ENCODE data around the gene DSG4. TPM values are rescaled to one million over a fixed set of nuclear protein-coding genes. Genes with fewer than 3 reads are reported as not detected.

Gene DSG4
- total and polyA plus RNA-seq, 2 donors (not counting 1 experiment from before 2014, with no cell fraction given), result not detected

DNA sequence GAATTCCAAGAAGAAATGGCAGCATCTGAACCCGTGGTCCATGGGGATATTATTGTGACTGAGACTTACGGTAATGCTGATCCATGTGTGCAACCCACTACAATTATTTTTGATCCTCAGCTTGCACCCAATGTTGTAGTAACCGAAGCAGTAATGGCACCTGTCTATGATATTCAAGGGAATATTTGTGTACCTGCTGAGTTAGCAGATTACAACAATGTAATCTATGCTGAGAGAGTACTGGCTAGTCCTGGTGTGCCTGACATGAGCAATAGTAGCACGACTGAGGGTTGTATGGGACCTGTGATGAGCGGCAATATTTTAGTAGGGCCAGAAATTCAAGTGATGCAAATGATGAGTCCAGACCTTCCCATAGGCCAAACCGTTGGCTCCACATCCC is 36.6 kb downstream of the DSG4 start:
- TF ChIP-seq, protein P1, sequence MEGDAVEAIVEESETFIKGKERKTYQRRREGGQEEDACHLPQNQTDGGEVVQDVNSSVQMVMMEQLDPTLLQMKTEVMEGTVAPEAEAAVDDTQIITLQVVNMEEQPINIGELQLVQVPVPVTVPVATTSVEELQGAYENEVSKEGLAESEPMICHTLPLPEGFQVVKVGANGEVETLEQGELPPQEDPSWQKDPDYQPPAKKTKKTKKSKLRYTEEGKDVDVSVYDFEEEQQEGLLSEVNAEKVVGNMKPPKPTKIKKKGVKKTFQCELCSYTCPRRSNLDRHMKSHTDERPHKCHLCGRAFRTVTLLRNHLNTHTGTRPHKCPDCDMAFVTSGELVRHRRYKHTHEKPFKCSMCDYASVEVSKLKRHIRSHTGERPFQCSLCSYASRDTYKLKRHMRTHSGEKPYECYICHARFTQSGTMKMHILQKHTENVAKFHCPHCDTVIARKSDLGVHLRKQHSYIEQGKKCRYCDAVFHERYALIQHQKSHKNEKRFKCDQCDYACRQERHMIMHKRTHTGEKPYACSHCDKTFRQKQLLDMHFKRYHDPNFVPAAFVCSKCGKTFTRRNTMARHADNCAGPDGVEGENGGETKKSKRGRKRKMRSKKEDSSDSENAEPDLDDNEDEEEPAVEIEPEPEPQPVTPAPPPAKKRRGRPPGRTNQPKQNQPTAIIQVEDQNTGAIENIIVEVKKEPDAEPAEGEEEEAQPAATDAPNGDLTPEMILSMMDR (conservative IDR thresholded peaks at IDR 0.05 in 1 of 2, IDR thresholded peaks at IDR 0.05 in 1 of 2; ENCODE audit: low read depth in 1 of 2, low read length in 2 of 2), result no peak
- no peak for TF ChIP-seq EZH2 (IDR thresholded peaks at IDR 0.05; ENCODE audit: low read length, missing control alignments)
- Histone ChIP-seq H3K4me3 (replicated peaks in 1 of 4; ENCODE audit: control extremely low read depth in 1 of 4, insufficient read depth in 1 of 4, low read depth in 3 of 4, low read length in 4 of 4) (no peak overlapping the region), H3K9me3 (ENCODE audit: control insufficient read depth, insufficient read depth, low read depth, low read length) (no peaks in the 10 kb centered on the region), H3K79me2 (ENCODE audit: control insufficient read depth, insufficient read depth, low read length) (no peaks in the 10 kb centered on the region), H3K27ac (ENCODE audit: insufficient read depth, low read length) (no peak overlapping the region), H3K4me2 (ENCODE audit: extremely low read depth, insufficient read depth, low read length) (no peak overlapping the region), H3K27me3 (ENCODE audit: control insufficient read depth, insufficient read depth, low read length) (no peaks in the 10 kb centered on the region), H2AFZ (ENCODE audit: low read length) (no peak overlapping the region), H4K20me1 (ENCODE audit: control insufficient read depth, extremely low read depth, insufficient read depth, low read length) (no peaks in the 10 kb centered on the region), H3K4me1 (ENCODE audit: control insufficient read depth, extremely low read depth, insufficient read depth, low read length) (no peaks in the 10 kb centered on the region), H3K9ac (ENCODE audit: insufficient read depth, low read length) (no peak overlapping the region), H3K36me3 (ENCODE audit: control insufficient read depth, insufficient read depth, low read length) (no peaks in the 10 kb centered on the region)
- no peak for DNase-seq (ENCODE audit: low read depth in 2 of 2)

DNA sequence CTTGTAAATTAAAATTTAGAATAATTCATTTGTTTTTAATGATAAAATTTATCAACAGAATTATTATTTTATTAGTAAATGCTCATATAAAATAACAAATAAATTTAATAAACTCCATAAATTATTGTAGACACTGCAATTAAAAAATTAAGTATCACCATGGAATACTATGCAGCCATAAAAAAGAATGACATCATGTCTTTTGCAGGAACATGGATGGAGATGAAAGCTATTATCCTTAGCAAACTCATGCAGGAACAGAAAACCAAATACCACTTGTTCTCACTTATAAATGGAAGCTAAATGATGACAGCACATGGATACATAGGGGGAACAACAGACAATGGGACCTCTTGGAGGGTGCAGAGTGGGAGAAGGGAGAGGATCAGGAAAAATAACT is 41.3 kb downstream of the DSG4 start:
- TF ChIP-seq, protein P1 (conservative IDR thresholded peaks at IDR 0.05 in 1 of 2, IDR thresholded peaks at IDR 0.05 in 1 of 2; ENCODE audit: low read depth in 1 of 2, low read length in 2 of 2), result no peak
- no peak for TF ChIP-seq EZH2 (IDR thresholded peaks at IDR 0.05; ENCODE audit: low read length, missing control alignments)

DNA sequence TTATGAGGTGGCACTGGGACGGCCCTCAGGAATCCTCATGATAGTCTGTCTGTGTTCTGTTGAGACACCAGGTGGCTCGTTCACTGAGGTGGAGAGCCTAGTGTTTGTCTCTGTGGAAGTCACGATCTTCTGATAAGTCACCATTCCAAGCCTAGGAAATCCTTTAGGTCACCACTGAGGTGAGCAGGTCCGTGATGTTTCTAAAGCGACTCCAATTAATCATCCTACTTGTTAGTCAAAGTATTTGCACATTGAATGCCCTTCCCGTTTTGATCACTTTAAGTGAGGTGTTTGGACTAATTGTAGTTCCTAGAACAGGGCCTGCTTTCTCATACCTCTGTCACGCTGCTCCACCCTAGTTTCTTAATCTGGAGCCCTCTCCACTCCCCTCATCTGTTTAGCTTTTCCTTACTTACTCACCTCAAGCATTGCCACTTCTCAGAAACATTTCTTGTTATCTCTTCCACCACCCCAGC is 42.9 kb downstream of the DSG4 start:
- Histone ChIP-seq H3K36me3 (ENCODE audit: control insufficient read depth, insufficient read depth, low read length) (no peaks in the 10 kb centered on the region), H3K4me1 (ENCODE audit: control insufficient read depth, extremely low read depth, insufficient read depth, low read length) (no peaks in the 10 kb centered on the region), H3K4me3 (replicated peaks in 1 of 4; ENCODE audit: control extremely low read depth in 1 of 4, insufficient read depth in 1 of 4, low read depth in 3 of 4, low read length in 4 of 4) (no peak overlapping the region), H3K9ac (ENCODE audit: insufficient read depth, low read length) (no peak overlapping the region), H4K20me1 (ENCODE audit: control insufficient read depth, extremely low read depth, insufficient read depth, low read length) (no peaks in the 10 kb centered on the region), H3K9me3 (ENCODE audit: control insufficient read depth, insufficient read depth, low read depth, low read length) (no peaks in the 10 kb centered on the region), H3K4me2 (ENCODE audit: extremely low read depth, insufficient read depth, low read length) (no peak overlapping the region), H2AFZ (ENCODE audit: low read length) (no peak overlapping the region), H3K27me3 (ENCODE audit: control insufficient read depth, insufficient read depth, low read length) (no peaks in the 10 kb centered on the region), H3K27ac (ENCODE audit: insufficient read depth, low read length) (no peak overlapping the region), H3K79me2 (ENCODE audit: control insufficient read depth, insufficient read depth, low read length) (no peaks in the 10 kb centered on the region)
- TF ChIP-seq EZH2 (IDR thresholded peaks at IDR 0.05; ENCODE audit: low read length, missing control alignments), result no peak
- TF ChIP-seq, protein P1 (conservative IDR thresholded peaks at IDR 0.05 in 1 of 2, IDR thresholded peaks at IDR 0.05 in 1 of 2; ENCODE audit: low read depth in 1 of 2, low read length in 2 of 2), result no peak
- no peak for DNase-seq (ENCODE audit: low read depth in 2 of 2)

More for the DNA sequence above, 41.3 kb downstream of the DSG4 start:
- Histone ChIP-seq H3K4me1 (ENCODE audit: control insufficient read depth, extremely low read depth, insufficient read depth, low read length) (no peaks in the 10 kb centered on the region), H3K9me3 (ENCODE audit: control insufficient read depth, insufficient read depth, low read depth, low read length) (no peaks in the 10 kb centered on the region), H3K79me2 (ENCODE audit: control insufficient read depth, insufficient read depth, low read length) (no peaks in the 10 kb centered on the region), H3K9ac (ENCODE audit: insufficient read depth, low read length) (no peak overlapping the region), H2AFZ (ENCODE audit: low read length) (no peak overlapping the region), H3K27me3 (ENCODE audit: control insufficient read depth, insufficient read depth, low read length) (no peaks in the 10 kb centered on the region), H3K4me3 (replicated peaks in 1 of 4; ENCODE audit: control extremely low read depth in 1 of 4, insufficient read depth in 1 of 4, low read depth in 3 of 4, low read length in 4 of 4) (no peak overlapping the region), H4K20me1 (ENCODE audit: control insufficient read depth, extremely low read depth, insufficient read depth, low read length) (no peaks in the 10 kb centered on the region), H3K36me3 (ENCODE audit: control insufficient read depth, insufficient read depth, low read length) (no peaks in the 10 kb centered on the region), H3K4me2 (ENCODE audit: extremely low read depth, insufficient read depth, low read length) (no peak overlapping the region), H3K27ac (ENCODE audit: insufficient read depth, low read length) (no peak overlapping the region)
- DNase-seq (ENCODE audit: low read depth in 2 of 2), result no peak

Data from fibroblast of lung (primary cell).